SIG-M5 treated with dmso at 0.1 percent for 504 hours (cell line): Measurements from ENCODE around the gene NCOA3.

ENCODE experiments used
- DNase-seq: peaks from one replicate; lab custom pipeline; 2025; ENCODE audit not compliant: unreplicated experiment; lab: John Stamatoyannopoulos, UW

NCOA3 gene

DNA sequence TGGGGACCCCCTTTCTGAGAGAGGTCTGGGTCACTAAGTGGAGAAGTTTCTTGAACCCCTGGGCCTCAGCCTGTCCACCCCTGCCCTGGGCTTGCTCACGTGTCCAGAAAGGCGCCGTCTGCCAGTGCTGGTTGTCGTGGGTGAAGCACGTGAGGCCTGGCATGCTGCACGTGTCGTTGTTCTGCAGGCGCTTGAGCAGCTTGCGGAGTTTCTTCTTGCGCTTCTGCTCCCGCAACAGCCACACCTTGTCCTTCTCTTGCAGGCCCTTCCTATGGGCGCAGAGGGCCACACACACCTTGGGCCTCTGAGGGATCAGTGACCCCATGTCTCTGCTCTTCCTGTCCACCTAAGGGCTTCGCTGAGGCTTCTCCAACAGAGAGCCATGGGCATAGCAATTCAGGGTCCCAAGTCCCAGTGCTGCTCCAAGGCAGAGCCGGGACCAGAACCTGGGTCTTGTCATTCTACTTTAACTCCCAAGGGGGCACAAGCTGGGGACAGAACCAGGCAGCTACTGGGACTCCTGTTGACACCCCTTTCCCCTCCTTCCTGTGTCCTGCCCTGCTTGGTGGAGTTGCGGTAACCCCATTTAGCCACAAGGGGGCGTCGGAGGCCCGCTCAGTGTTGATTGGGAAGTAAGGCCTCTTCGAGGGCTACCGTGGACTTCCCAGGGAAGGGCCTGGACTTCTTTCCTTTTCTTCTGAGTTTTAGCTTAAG, 161.8 kb downstream of the NCOA3 start:
- DNase-seq = peak; percentile 98

GRCh38 chr20:47664068-47664437, 162.4 kb downstream of the NCOA3 start:
- DNase-seq = no peak

DNA sequence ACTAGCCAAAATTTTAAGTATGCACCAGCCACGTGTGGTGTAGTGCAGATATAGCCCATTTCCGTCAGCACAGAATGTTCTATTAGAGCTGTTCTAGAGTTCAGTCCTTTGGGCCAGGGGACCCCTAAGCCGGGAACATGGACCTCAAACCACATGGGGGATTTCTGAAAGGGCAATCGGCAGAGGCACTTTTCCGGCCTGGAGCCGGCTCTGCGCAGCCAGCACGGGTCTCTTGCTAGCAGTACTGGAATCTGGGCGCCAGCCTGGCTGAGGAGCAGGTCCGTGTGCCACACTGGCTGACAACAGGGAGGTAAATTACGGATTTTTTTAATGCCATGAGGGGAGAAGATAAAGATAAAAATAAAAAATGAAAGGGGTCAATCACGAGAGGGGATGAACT, 163.1 kb downstream of the NCOA3 start:
- DNase-seq = no peak

DNA sequence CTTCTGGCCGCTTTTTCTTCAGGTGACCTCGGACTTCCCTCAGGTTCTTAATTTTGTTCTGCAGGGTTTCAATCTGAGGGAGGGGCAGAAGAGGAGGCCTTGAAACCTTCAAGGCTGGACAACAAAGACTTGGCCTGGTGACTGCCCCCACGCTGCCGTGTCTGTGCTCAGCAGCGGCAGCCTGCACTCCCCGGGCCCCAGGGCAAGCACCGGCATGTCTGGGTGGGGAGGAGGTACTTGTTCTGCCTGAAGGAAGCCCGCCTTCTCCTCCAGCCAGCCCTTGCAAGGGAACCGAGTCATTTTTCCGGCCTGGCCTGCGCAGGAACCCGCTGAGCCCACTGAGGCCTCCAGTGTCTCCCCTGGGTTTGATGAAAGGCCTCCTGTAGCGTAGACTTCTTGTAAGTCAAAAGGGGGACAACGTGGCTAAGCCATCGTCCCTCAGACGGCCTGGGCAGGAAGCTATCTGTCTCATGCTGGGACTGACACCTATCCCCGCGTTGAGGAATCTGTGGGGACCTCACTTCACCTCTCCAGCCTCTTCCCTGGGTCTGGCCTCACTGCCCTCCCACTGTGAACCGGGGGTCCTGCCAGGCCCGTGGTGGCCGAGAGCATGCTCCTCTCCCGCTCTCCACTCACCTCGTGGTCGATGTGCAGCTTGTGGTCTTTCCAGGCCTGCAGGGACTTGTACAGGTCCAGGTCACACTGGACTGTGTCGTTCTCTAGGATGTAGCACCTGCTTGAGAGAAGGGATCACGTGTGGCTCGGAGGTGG, 163.7 kb downstream of the NCOA3 start:
- no peak for DNase-seq

DNA sequence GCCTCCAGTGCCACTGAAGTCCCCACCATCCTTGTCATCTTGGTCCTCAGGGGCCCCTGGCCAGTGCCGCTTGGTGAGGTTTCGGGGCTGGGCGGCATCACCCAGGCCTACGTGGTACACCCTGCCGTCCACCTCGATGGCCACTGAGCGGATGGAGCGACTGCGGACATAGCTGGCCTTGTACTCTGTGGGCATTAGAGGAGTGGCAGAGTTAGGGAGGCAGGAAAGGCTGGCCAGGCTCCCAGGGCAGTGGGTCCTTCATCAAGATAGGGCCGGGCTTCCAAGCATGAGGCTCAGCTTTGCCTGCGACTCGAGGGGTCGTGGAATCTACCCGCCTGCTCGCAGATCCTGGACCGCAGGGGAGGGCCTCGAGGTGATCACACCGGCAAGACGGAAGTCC, 164.6 kb downstream of the NCOA3 start:
- no peak for DNase-seq

DNA sequence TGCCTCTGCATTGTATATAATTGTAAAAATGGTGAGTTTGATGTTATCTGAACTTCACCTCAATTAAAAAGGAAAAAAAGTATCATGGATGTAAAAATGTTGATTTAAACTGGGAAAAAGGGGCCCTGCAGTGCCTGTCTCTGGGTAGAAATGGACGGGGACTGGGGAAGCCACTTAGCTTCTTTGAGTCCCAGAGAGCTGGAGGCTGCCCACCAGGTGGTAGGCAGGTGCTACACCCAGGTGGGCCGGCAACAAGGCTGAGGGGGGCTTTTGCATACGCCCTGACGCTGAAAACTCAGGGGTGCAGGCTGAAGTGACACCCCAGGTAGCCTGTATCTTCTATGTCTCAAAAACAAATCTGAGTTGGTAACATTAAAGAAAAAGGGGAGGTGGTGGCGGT, 165.4 kb downstream of the NCOA3 start:
- no peak for DNase-seq

DNA sequence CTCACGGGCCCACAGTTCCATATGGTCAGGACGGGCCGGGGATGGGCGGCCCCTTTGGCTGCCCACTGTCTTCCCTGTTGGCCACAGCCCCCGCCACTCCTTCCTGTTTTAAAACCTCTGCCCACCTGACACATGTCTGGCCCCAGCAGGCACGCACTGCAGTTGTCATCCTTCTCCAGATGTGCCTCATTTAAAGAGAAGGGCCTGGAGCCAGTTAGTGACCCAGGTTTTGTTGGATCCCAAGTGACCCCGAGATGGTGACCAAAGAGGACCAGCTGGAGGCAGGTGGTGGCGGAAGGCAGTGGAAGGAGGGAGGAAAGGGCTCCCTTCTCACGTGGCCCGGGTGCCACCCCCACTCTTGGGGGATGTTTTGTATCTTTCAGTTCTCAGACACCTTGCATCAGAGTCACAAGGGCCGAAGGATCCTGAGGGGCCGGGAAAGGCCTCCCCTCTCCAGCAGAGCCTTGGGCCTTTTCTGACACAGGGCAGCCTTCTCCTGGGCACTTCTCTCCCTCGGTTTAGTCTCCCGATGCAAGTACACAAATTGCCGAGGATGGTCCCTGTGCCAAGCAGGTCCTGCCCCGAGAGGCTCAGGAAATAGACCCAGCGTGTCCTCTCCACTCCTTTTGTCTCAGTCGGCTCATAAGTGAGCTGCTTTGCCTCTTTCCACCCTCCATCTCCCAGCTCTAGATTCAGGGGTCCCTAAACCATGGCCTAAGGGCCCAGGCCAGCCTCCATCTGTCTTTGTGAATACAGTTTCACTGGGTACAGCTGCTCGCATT, 166.0 kb downstream of the NCOA3 start:
- no peak for DNase-seq

DNA sequence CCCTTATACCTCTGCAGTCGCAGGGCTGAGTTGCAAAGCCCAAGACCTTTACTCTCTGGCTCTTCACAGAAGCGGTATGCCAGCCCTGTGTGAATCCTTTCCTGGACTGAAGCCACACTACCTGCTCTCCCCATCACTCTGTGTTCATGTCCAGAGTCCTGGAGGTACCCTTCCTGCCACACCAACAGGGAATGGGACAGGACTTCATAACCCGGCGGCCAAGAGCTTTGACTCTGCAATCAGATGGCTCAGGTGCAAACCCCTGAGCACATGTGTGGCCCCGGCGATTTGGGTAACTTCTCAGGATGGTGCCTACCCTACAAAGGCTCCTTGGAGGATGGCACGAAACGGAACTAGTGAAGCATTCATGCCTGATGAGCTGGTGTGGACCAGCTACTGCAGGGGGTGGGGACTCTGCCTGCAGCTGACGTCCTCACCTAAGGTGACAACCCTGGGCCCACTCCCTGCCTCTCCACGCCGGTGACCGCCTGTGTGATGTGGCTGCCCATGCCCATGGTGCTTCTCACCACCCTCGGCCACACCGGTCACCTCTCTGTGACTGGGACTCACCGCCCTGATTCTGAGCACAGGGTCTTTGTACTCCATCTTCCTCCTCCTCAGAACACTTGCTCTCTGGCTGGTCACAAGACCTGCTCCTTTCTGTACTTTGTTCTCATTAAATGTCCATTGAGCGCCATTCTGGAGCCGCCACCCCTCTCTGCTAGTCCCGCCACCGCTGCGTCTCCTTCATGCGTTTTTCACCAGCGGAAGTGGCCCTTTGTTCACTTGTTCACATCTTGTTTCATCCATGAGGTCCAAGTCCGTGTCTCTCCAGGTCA, 166.8 kb downstream of the NCOA3 start:
- DNase-seq = no peak

DNA sequence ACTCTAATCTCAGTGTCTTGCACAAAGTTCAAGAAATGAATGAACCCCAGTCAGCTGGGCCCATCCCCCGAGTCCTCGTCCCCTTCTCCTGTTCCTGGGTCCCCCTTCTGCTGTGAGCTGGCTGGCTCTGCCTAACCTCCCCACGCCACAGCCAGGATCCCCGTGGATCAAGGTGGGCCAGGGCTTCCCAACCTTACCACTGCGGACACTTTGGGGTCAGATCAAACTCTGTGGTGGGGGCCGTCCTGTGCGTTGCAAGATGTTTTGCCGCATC, 167.4 kb downstream of the NCOA3 start:
- DNase-seq = no peak

DNA sequence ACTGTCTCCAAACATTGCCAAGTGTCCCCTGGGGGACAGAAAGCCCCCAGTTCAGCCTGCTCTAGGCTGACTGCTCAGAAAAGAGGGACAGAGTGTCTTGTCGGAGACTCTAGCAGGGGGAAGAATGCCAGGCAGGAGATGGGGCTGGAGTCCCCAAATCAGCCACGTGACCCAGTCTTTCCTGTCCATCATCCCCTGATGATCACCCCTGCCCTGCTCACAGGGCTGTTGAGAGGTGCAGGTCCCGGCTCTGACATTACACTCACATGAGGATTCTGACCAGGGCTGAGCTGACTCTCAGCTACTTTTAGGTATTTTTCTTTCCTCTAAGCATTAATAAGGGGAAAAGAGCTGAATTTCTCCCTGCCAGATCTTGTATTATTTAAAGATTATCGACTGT, 167.8 kb downstream of the NCOA3 start:
- no peak for DNase-seq

DNA sequence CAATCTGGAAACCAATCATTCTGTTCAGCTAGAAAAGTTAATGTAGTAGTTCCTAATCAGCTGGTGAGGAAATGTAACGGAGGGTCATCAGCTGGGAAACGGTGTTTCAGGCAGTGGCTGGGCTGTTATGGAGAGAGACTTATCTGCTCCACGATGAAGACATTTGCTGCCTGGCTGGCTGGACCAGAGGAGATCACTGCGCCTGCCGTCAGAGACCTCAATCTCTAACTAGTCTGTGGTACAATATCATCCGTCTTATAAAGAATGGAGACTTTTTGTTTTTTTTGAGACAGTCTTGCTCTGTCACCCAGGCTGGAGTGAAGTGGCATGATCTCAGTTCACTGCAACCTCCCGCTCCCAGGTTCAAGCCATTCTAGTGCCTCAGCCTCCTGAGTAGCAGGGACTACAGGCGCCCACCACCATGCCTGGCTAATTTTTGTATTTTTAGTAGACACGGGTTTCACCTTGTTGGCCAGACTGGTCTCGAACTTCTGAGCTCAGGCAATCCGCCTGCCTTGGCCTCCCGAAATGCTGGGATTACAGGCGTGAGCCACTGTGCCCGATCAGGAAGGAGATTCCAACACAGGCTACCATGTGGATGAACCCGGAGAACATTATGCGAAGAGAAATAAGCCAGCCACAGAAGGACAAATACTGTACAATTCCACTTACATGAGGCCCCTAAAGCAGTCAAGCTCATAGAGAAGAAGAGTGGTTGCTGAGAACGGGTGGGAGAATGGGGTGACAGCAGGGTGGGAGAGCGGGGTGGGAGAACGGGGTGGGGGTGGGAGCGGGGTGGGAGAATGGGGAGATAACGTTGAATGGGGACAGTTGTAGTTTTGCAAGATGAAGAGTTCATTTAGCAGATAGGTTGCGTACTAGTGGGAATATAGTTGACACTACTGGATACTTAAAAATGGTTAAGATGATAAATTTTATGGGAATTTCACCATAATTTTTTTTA, 168.5 kb downstream of the NCOA3 start:
- DNase-seq = no peak

DNA sequence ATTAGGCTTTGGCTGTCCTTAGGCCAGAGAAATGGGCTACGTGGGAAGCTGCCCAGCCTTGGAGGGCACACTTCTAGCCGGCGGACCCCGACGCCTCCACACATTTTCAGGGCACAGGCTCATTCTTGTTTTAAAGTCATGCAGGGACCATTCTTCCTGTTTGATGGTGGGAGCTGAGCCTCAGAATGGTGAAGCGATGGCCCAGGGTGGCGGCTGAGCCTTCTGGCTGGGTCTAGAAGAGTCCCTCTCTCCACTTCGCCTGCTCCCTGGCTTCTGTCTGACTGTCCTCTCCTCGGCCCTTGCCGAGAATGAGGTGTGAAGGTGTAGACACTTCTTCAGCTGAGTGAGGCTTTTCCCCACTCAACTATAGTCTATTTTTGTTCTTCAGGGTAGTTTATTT, 169.2 kb downstream of the NCOA3 start:
- DNase-seq = no peak

DNA sequence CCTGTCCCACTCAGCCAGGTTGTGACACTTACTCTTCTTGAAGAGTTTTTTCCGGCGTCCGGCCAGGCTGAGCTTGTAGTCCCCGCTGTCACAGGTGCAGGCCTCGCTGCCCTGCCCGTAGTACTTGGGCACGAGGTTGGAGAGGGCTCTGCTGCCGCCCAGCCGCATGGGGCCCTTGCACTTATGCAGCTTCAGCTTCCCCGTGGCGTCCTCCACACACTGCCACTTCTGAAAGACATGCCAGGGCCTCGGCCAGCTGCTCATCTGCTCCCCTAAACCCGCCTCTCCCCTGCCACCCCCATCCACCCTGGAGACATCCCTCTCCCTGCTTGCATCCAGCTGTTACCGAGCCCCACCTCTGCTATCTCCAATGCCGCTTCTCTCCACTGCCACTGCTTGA, 170.5 kb downstream of the NCOA3 start:
- DNase-seq = no peak

- DNase-seq = no peak
These were observed 171.4 kb downstream of the NCOA3 start for GRCh38 chr20:47672886-47673670.

GRCh38 chr20:47673671-47673955, 171.9 kb downstream of the NCOA3 start:
- no peak for DNase-seq

DNA sequence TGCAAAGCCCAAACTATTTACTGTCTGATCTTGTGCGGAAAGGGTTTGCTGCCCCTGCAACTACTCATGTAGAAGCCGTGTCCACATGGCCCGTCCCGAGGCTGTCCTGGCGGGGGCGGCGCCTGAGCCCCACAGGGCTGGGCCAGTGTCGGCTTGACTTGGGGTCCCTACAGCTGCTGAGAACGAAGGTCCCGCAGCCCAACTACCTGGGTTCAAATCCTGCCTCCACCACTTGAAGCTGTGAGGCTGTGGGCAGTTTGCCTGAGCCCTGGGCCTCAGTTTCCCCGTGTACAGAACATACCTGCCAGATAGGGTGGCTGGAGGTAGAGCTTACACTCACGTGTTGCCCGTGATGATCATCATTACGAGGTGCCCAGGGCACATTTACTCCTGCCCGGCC, 172.5 kb downstream of the NCOA3 start:
- no peak for DNase-seq

- DNase-seq = no peak
These were observed 173.0 kb downstream of the NCOA3 start for GRCh38 chr20:47674686-47675085.

DNA sequence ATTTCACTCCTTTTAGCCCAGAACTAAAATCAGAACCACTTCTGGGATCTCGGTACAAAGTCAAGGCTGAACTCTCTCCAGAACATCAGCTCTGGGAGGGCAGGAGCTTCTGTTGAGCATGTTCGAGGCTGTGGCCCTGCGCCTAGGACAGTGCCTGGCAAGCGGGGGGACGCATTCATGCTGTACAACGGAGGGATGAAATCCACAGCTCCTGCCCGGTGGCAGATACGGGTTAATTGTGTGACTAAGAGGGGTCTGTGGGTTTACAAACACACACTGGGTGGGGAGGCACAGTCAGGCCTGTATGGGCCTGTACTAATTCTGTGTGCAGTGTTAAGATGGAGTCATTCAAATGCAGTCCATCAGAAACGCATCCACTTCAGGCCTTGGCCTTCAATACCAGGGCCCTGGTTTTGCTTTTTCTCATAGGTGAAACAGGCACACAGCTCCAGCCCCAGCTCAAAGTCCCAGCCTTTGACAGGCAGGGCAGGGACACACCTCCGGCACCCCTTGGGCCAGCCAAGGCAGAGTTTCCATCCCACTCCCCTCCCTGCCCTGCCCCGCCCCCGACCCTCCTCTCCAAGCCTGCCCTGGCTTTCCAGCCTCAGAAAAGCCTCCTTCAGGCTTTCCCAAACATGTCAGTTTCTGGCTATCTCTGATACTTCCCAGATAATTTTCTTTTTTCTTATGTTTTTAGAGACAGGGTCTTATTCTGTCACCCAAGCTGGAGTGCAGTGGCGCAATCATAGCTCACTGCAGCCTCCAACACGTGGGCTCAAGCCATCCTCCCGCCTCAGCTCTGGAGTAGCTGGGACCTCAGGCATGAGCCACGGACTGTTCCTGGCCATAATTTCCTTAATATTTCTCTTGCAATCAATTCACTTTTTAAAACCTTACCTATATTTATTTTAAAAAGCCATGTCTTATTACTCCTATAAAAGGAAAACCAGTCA, 173.8 kb downstream of the NCOA3 start:
- DNase-seq = no peak
